Vagina (tissue), 2 donors: ENCODE data around the gene EPB41.

Experiments used
- CTCF ChIP-seq, 3 experiments: fragments of 450-650 bp in 2 of 3; fragments of 200-600 bp in 1 of 3; sonication (generic) in 1 of 3; IDR thresholded peaks; one replicate each; pipeline ENCODE4 v1.5.1; 2017 to 2019; ENCODE audit warnings: antibody characterized with exemption in 3 of 3, mild to moderate bottlenecking in 2 of 3, moderate library complexity in 2 of 3
- POLR2A ChIP-seq, 2 donors: fragments of 450-650 bp; IDR thresholded peaks; one replicate each; pipeline ENCODE4 v1.6.1; 2017; ENCODE audit warnings: antibody characterized with exemption in 2 of 2, mild to moderate bottlenecking in 2 of 2, moderate library complexity in 2 of 2
- POLR2AphosphoS5 ChIP-seq, 2 donors: sonication (generic); formaldehyde crosslinking; IDR thresholded peaks; one replicate each; pipeline ENCODE4 v1.9.0; 2017; ENCODE audit warnings: antibody characterized with exemption in 2 of 2, mild to moderate bottlenecking in 2 of 2, low read depth in 1 of 2; ENCODE audit not compliant: insufficient read depth in 1 of 2

- TF ChIP-seq CTCF (IDR thresholded peaks at IDR 0.05) (no peak), POLR2A (IDR thresholded peaks at IDR 0.05) (no peak), POLR2AphosphoS5 (IDR thresholded peaks at IDR 0.05; ENCODE audit: insufficient read depth in 1 of 2, low read depth in 1 of 2) (no peak)
Measured at GRCh38 chr1:29164588-29164987, 250.2 kb downstream of the EPB41 start.
